Mucosa of descending colon (tissue), 3 donors: ENCODE measurements around the gene TEX51. TPM values are rescaled to one million over a fixed set of nuclear protein-coding genes. Genes with fewer than 3 reads are reported as not detected.

Source experiments
- ATAC-seq: fragments of 200-7000 bp; cut with Tn5 transposase; one replicate; pipeline ENCODE4 v1.9.1; 2020; ENCODE audit warnings: mild to moderate bottlenecking, moderate library complexity
- DNase-seq, 3 donors: peaks; one replicate each; pipeline ENCODE4 v3.0.0-alpha.2; 2020
- H3K36me3 ChIP-seq: fragments of 200-600 bp; one replicate; pipeline ENCODE4 v1.8.0; 2021; ENCODE audit warnings: low read depth, mild to moderate bottlenecking
- H3K4me1 ChIP-seq: fragments of 200-600 bp; one replicate; pipeline ENCODE4 v1.8.0; 2021; ENCODE audit warnings: low read depth, mild to moderate bottlenecking
- H3K4me3 ChIP-seq: fragments of 200-600 bp; one replicate; pipeline ENCODE4 v1.8.0; 2021; ENCODE audit warnings: mild to moderate bottlenecking
- H3K9me3 ChIP-seq: fragments of 200-600 bp; one replicate; pipeline ENCODE4 v1.8.0; 2021; ENCODE audit warnings: mild to moderate bottlenecking
- CTCF ChIP-seq: fragments of 200-600 bp; IDR thresholded peaks from one replicate; pipeline ENCODE4 v1.8.0; 2022; ENCODE audit warnings: antibody characterized with exemption, mild to moderate bottlenecking
- intact Hi-C, 2 donors: fragments of 100-400 bp; cut with DNase I in 1 of 2; cut with micrococcal nuclease in 1 of 2; formaldehyde crosslinking; loops; one replicate each; pipeline versions ENCODE4 v1.11.0 to v1.11.1; 2022; cut with DNase I, micrococcal nuclease
- total RNA-seq, 3 donors: library from RNA; stranded (reverse); fragmentation: NEBNext Ultra II Directional in 2 of 3; extraction: Animal tissue kit (Norgen Biotek cat#: 25700) in 2 of 3; gene quantifications; one replicate each; pipeline versions ENCODE4 v1.2.1 to v1.2.4, GENCODE V29; 2021 to 2023
- donor health status: DM: no; HTN: no; CAD: no; lungs with moderate emphysema.
- donor health status: DM: no; HTN: no; CAD: no.
- donor health status: DM: no; HTN: yes; CAD: no.

Gene TEX51
- total RNA-seq, 3 donors from 2014 or later, result not detected

- Histone ChIP-seq H3K4me1 (no peaks in the 10 kb centered on the region), H3K4me3 (no peak overlapping the region), H3K36me3 (no peaks in the 10 kb centered on the region), H3K9me3 (no peaks in the 10 kb centered on the region)
- ATAC-seq (no peak), DNase-seq (no peak)
- intact Hi-C loops, result no loop called here
- TF ChIP-seq CTCF, result no peak
These were observed 10.1 kb downstream of the TEX51 start for GRCh38 chr2:126908721-126909177.

GRCh38 chr2:126909366-126909765 lies 10.7 kb downstream of the TEX51 start:
- no peaks in the 10 kb centered on the region for H3K36me3 ChIP-seq
- intact Hi-C loops, result no loop called here
- H3K4me1 ChIP-seq, result no peaks in the 10 kb centered on the region
- no peak for TF ChIP-seq CTCF
- no peaks in the 10 kb centered on the region for H3K9me3 ChIP-seq
- no peak overlapping the region for H3K4me3 ChIP-seq
- ATAC-seq (no peak), DNase-seq (no peak)

- peak; percentile 35 for ATAC-seq
- DNase-seq, result no peak
- no peak for TF ChIP-seq CTCF
- Histone ChIP-seq H3K4me1 (no peaks in the 10 kb centered on the region), H3K9me3 (no peaks in the 10 kb centered on the region), H3K4me3 (no peak overlapping the region), H3K36me3 (no peaks in the 10 kb centered on the region)
- intact Hi-C loops, result no loop called here
These were observed 11.1 kb downstream of the TEX51 start for GRCh38 chr2:126909781-126910180.

- intact Hi-C loops, result no loop called here
- no peak for ATAC-seq
These were observed 11.9 kb downstream of the TEX51 start for GRCh38 chr2:126910637-126911036.

GRCh38 chr2:126911111-126911796 lies 12.6 kb downstream of the TEX51 start:
- no peaks in the 10 kb centered on the region for H3K36me3 ChIP-seq
- H3K9me3 ChIP-seq, result no peaks in the 10 kb centered on the region
- TF ChIP-seq CTCF, result no peak
- ATAC-seq (no peak), DNase-seq (no peak)
- H3K4me3 ChIP-seq, result no peak overlapping the region
- intact Hi-C loops, result no loop called here
- no peaks in the 10 kb centered on the region for H3K4me1 ChIP-seq

More at GRCh38 chr2:126910637-126911036, 11.9 kb downstream of the TEX51 start:
- TF ChIP-seq CTCF, result no peak
- H3K4me3 ChIP-seq, result no peak overlapping the region
- no peaks in the 10 kb centered on the region for H3K36me3 ChIP-seq
- no peaks in the 10 kb centered on the region for H3K4me1 ChIP-seq
- H3K9me3 ChIP-seq, result no peaks in the 10 kb centered on the region
- DNase-seq, result no peak
